ENCODE data around the gene HAGHL.
A peak's percentile ranks its signal among the peaks of the same experiment; 100 is the strongest.

- peak; percentile 94 for TF ChIP-seq POLR2A (IDR thresholded peaks at IDR 0.05; ENCODE audit: low read depth, low read length)
- TF ChIP-seq CTCF (IDR thresholded peaks at IDR 0.05; ENCODE audit: extremely low read depth in 1 of 2, insufficient read depth in 1 of 2, low read depth in 1 of 2, low read length in 2 of 2): no peak
- no peak for TF ChIP-seq EZH2 (IDR thresholded peaks at IDR 0.05; ENCODE audit: borderline replicate concordance, low read depth, low read length, severe bottlenecking)
- peak; percentile 98 for TF ChIP-seq POLR2AphosphoS5 (IDR thresholded peaks at IDR 0.05; ENCODE audit: insufficient read depth, low read depth, low read length)
- no peak for TF ChIP-seq FOS (IDR thresholded peaks at IDR 0.05; ENCODE audit: borderline replicate concordance, insufficient read depth, low read length)
These were observed 42.7 kb upstream of the HAGHL start, which contains the start of gene JMJD8 for GRCh38 chr16:684071-684794.
